GM19468 (cell line): Measurements from ENCODE around the gene TUNAR.

Experiments
- ATAC-seq: cut with Tn5 transposase; IDR thresholded peaks from one replicate; pipeline ENCODE4 v1.9.1; 2021; ENCODE audit warnings: mild to moderate bottlenecking, moderate library complexity, moderate number of reproducible peaks; ENCODE audit not compliant: unreplicated experiment; ENCODE audit errors: extremely low read depth

Gene TUNAR

GRCh38 chr14:95870772-95871171, 5.9 kb upstream of the TUNAR start:
- no peak for ATAC-seq

GRCh38 chr14:95871531-95871930, 5.1 kb upstream of the TUNAR start:
- no peak for ATAC-seq

GRCh38 chr14:95872777-95873176, 3.9 kb upstream of the TUNAR start:
- ATAC-seq: no peak

- ATAC-seq: no peak
Measured at GRCh38 chr14:95875831-95876760, 536 bp upstream of the TUNAR start.

GRCh38 chr14:95877633-95878032, 1.0 kb downstream of the TUNAR start:
- ATAC-seq: no peak

GRCh38 chr14:95884377-95884776, 7.7 kb downstream of the TUNAR start:
- ATAC-seq: no peak

- ATAC-seq: no peak
Measured at GRCh38 chr14:95885278-95885677, 8.6 kb downstream of the TUNAR start.

- ATAC-seq: no peak
Measured at GRCh38 chr14:95885866-95886265, 9.2 kb downstream of the TUNAR start.

GRCh38 chr14:95886366-95887056, 9.9 kb downstream of the TUNAR start:
- ATAC-seq: no peak

- no peak for ATAC-seq
Measured at GRCh38 chr14:95887351-95887750, 10.7 kb downstream of the TUNAR start.

- ATAC-seq: no peak
Measured at GRCh38 chr14:95889236-95889979, 12.8 kb downstream of the TUNAR start.

- no peak for ATAC-seq
Measured at GRCh38 chr14:95891742-95892141, 15.1 kb downstream of the TUNAR start.

- no peak for ATAC-seq
Measured at GRCh38 chr14:95892142-95892541, 15.5 kb downstream of the TUNAR start.

GRCh38 chr14:95895720-95896119, 19.1 kb downstream of the TUNAR start:
- no peak for ATAC-seq

- ATAC-seq: no peak
Measured at GRCh38 chr14:95896498-95897135, 20.0 kb downstream of the TUNAR start.

- ATAC-seq: no peak
Measured at GRCh38 chr14:95897280-95897679, 20.6 kb downstream of the TUNAR start.

GRCh38 chr14:95901054-95901453, 24.4 kb downstream of the TUNAR start:
- no peak for ATAC-seq

- ATAC-seq: no peak
Measured at GRCh38 chr14:95902273-95902826, 25.7 kb downstream of the TUNAR start.

- no peak for ATAC-seq
Measured at GRCh38 chr14:95903165-95903564, 26.5 kb downstream of the TUNAR start.

- no peak for ATAC-seq
Measured at GRCh38 chr14:95903616-95904107, 27.0 kb downstream of the TUNAR start.
